WERI-Rb-1 (cell line): Measurements from ENCODE around the gene CLTRN.
"Not testable (repeated sequence)": the region's sequence is repeated elsewhere in the genome, so short reads cannot be mapped to it uniquely, and the experiment has no call there.

Experiments
- DNase-seq: peaks from one replicate; pipeline ENCODE4 v3.0.0-alpha.2; 2020
- H3K27ac ChIP-seq: fragments of 250-450 bp; sonication (Bioruptor Pico); 2 replicates; pipeline ENCODE4 v1.5.1; 2020; ENCODE audit warnings: mild to moderate bottlenecking, moderate library complexity
- H3K27me3 ChIP-seq: fragments of 250-450 bp; sonication (Bioruptor Pico); 2 replicates; pipeline ENCODE4 v1.5.1; 2021; ENCODE audit warnings: mild to moderate bottlenecking, low read depth, moderate library complexity; ENCODE audit not compliant: insufficient read depth, severe bottlenecking
- H3K36me3 ChIP-seq: fragments of 250-450 bp; sonication (Bioruptor Pico); 2 replicates; pipeline ENCODE4 v1.5.1; 2020; ENCODE audit warnings: mild to moderate bottlenecking, moderate library complexity
- H3K4me3 ChIP-seq: 2 replicates; pipeline ENCODE4 v1.5.1; 2011; ENCODE audit warnings: low read depth, mild to moderate bottlenecking, control low read depth, low read length
- H3K9me3 ChIP-seq: fragments of 250-450 bp; sonication (Bioruptor Pico); 2 replicates; pipeline ENCODE4 v1.5.1; 2021; ENCODE audit warnings: mild to moderate bottlenecking, moderate library complexity; ENCODE audit not compliant: severe bottlenecking
- CTCF ChIP-seq: IDR thresholded peaks from 2 replicates; pipeline ENCODE4 v1.5.1; 2011; ENCODE audit warnings: low read depth, mild to moderate bottlenecking, control low read depth, inconsistent platforms, low read length

Gene CLTRN

GRCh38 chrX:15664487-15665444 lies at the start of gene CLTRN:
Gene CLTRN, minus strand, starts transcription at chrX:15664805. Its CDS starts 30 bp downstream, at chrX:15664775.
- H3K4me3 ChIP-seq: no peak within 1 kb of the TSS
- no peak within 1 kb of the TSS for H3K27ac ChIP-seq
- no peak for DNase-seq
- H3K27me3 ChIP-seq: peaks cover 19% of the 10 kb centered on the region
- no peaks in the 10 kb centered on the region for H3K36me3 ChIP-seq
- H3K9me3 ChIP-seq: no peaks in the 10 kb centered on the region
- no peak for TF ChIP-seq CTCF

- not testable (repeated sequence) for H3K27ac ChIP-seq, H3K27me3 ChIP-seq, DNase-seq, H3K36me3 ChIP-seq, H3K4me3 ChIP-seq, H3K9me3 ChIP-seq
Observed at GRCh38 chrX:15704273-15704672, 39.7 kb upstream of the CLTRN start.

- not testable (repeated sequence) for H3K4me3 ChIP-seq, H3K27me3 ChIP-seq, H3K27ac ChIP-seq, H3K36me3 ChIP-seq, DNase-seq, H3K9me3 ChIP-seq
Observed at GRCh38 chrX:15703809-15704208, 39.2 kb upstream of the CLTRN start.

- Histone ChIP-seq H3K27ac (no peak overlapping the region), H3K27me3 (no peaks in the 10 kb centered on the region), H3K36me3 (peaks cover 10% of the 10 kb centered on the region), H3K9me3 (no peaks in the 10 kb centered on the region), H3K4me3 (no peak overlapping the region)
- DNase-seq: no peak
- TF ChIP-seq CTCF: no peak
Observed at GRCh38 chrX:15702488-15703371, 38.1 kb upstream of the CLTRN start.

- H3K27me3 ChIP-seq: no peaks in the 10 kb centered on the region
- no peak overlapping the region for H3K4me3 ChIP-seq
- H3K9me3 ChIP-seq: no peaks in the 10 kb centered on the region
- peaks cover 27% of the 10 kb centered on the region for H3K36me3 ChIP-seq
- no peak for DNase-seq
- TF ChIP-seq CTCF: no peak
- H3K27ac ChIP-seq: no peak overlapping the region
Observed at GRCh38 chrX:15696516-15696915, 31.9 kb upstream of the CLTRN start.

- Histone ChIP-seq H3K9me3 (no peaks in the 10 kb centered on the region), H3K4me3 (no peak overlapping the region), H3K36me3 (peaks cover 32% of the 10 kb centered on the region), H3K27ac (no peak overlapping the region), H3K27me3 (no peaks in the 10 kb centered on the region)
- TF ChIP-seq CTCF: no peak
- DNase-seq: no peak
Observed at GRCh38 chrX:15694941-15695451, 30.4 kb upstream of the CLTRN start.
